Hepatocyte (in vitro differentiated cells): ENCODE data around the gene SH3TC2. TPM values are rescaled to one million over a fixed set of nuclear protein-coding genes. Genes with fewer than 3 reads are reported as not detected.

Experiments used
- DNase-seq: peaks from one replicate; pipeline ENCODE4 v3.0.0-alpha.2; 2016; ENCODE audit warnings: low spot score
- H2AFZ ChIP-seq: fragments of 200-600 bp; sonication (generic); 2 replicates; pipeline ENCODE4 v1.6.0; 2016; ENCODE audit warnings: antibody characterized with exemption, mild to moderate bottlenecking
- H3K27ac ChIP-seq: fragments of 200-600 bp; sonication (generic); 2 replicates; pipeline ENCODE4 v1.5.1; 2016; ENCODE audit warnings: mild to moderate bottlenecking
- H3K27me3 ChIP-seq: fragments of 200-600 bp; sonication (generic); 2 replicates; pipeline ENCODE4 v1.6.1; 2016
- H3K36me3 ChIP-seq: fragments of 200-600 bp; sonication (generic); replicated peaks from 2 replicates; pipeline ENCODE4 v1.5.1; 2016; ENCODE audit warnings: low read depth; ENCODE audit not compliant: insufficient read depth
- H3K4me1 ChIP-seq: fragments of 200-600 bp; sonication (generic); 2 replicates; pipeline ENCODE4 v1.5.1; 2016; ENCODE audit warnings: mild to moderate bottlenecking, moderate library complexity; ENCODE audit not compliant: insufficient read depth
- H3K4me2 ChIP-seq: fragments of 200-600 bp; sonication (generic); 2 replicates; pipeline ENCODE4 v1.6.0; 2016
- H3K4me3 ChIP-seq: fragments of 200-600 bp; sonication (generic); 2 replicates; pipeline ENCODE4 v1.5.1; 2016; ENCODE audit warnings: mild to moderate bottlenecking
- H3K79me2 ChIP-seq: fragments of 200-600 bp; sonication (generic); 2 replicates; pipeline ENCODE4 v1.6.0; 2017; ENCODE audit warnings: mild to moderate bottlenecking
- H3K9me2 ChIP-seq: fragments of 200-600 bp; sonication (generic); replicated peaks from 2 replicates; pipeline ENCODE4 v1.6.0; 2017; ENCODE audit warnings: mild to moderate bottlenecking; ENCODE audit not compliant: insufficient read depth
- H3K9me3 ChIP-seq: fragments of 200-600 bp; sonication (generic); 2 replicates; pipeline ENCODE4 v1.5.1; 2016; ENCODE audit warnings: low read depth, mild to moderate bottlenecking
- H4K20me1 ChIP-seq: fragments of 200-600 bp; sonication (generic); 2 replicates; pipeline ENCODE4 v1.6.0; 2016; ENCODE audit warnings: mild to moderate bottlenecking; ENCODE audit not compliant: insufficient read depth, poor library complexity, severe bottlenecking
- CTCF ChIP-seq: fragments of 200-600 bp; sonication (generic); IDR thresholded peaks from 2 replicates; pipeline ENCODE4 v1.5.1; 2016; ENCODE audit warnings: antibody characterized with exemption, mild to moderate bottlenecking; ENCODE audit not compliant: poor library complexity
- EZH2 ChIP-seq: fragments of 200-600 bp; sonication (generic); IDR thresholded peaks from 2 replicates; pipeline ENCODE4 v1.6.1; 2016; ENCODE audit warnings: antibody characterized with exemption, mild to moderate bottlenecking, borderline replicate concordance
- EZH2phosphoT487 ChIP-seq: fragments of 200-600 bp; sonication (generic); IDR thresholded peaks from one replicate; pipeline ENCODE4 v1.6.1; 2018; ENCODE audit warnings: antibody characterized with exemption, mild to moderate bottlenecking, low read depth, moderate library complexity; ENCODE audit not compliant: unreplicated experiment, severe bottlenecking
- WGBS: methylation state at CpG from one replicate; pipeline ENCODE4 v1.1.6; 2016; ENCODE audit warnings: low lambda C conversion rate; ENCODE audit errors: missing lambda C conversion rate; 5-methylcytosine and 5-hydroxymethylcytosine counted together
- polyA plus RNA-seq: library from polyadenylated mRNA; unstranded; fragments of >200 nt; fragmentation: Nextera tagmentation; extraction: Ambion mirVana; gene quantifications from 2 replicates; pipeline ENCODE4 v1.2.1, GENCODE V29; 2016
- total RNA-seq: library from RNA; depleted of rRNA; stranded (reverse); fragments of >200 nt; gene quantifications from 2 replicates; pipeline ENCODE4 v1.2.3, GENCODE V29; 2014

The SH3TC2 gene
- total and polyA plus RNA-seq, 2 experiments from 2014 or later, result 2.2 to 3.5 TPM

DNA sequence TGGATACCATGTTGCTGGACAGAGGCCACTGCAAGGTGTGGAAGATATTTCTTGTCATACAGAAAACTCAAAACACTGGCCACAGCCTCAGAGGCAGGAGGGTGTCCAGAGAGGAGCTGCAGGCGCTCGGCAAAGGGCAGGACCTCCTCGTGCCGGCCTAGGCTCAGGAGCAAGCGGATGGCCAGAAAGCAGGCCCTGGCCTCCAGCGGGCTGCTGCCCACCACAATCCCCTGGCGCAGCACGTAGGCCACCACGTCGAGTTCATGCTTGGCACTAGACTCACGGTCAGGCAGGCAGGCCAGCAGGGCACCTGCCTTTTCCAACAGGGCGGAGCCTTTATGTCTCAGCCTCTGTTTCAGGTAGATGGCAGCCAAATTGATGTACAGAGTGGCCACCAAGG lies 35.2 kb downstream of the SH3TC2 start:
- Histone ChIP-seq H3K4me2 (no peak overlapping the region), H3K9me2 (no peaks in the 10 kb centered on the region), H3K4me3 (no peak overlapping the region), H2AFZ (no peak overlapping the region), H3K4me1 (no peaks in the 10 kb centered on the region), H4K20me1 (no peaks in the 10 kb centered on the region), H3K9me3 (no peaks in the 10 kb centered on the region), H3K79me2 (no peaks in the 10 kb centered on the region), H3K27me3 (no peaks in the 10 kb centered on the region), H3K36me3 (no peaks in the 10 kb centered on the region), H3K27ac (no peak overlapping the region)
- WGBS, result 98% methylated on average over 12 of the region's 12 CpGs
- TF ChIP-seq EZH2phosphoT487 (no peak), EZH2 (no peak)
- DNase-seq, result no peak

GRCh38 chr5:149024943-149025342 lies 37.9 kb downstream of the SH3TC2 start:
- no peak overlapping the region for H3K27ac ChIP-seq
- DNase-seq, result no peak
- TF ChIP-seq CTCF, result no peak
- no peak for TF ChIP-seq EZH2phosphoT487
- no peak for TF ChIP-seq EZH2
- H3K36me3 ChIP-seq, result no peaks in the 10 kb centered on the region
- no peak overlapping the region for H3K4me3 ChIP-seq
- no peaks in the 10 kb centered on the region for H4K20me1 ChIP-seq
- no peak overlapping the region for H3K4me2 ChIP-seq
- H3K79me2 ChIP-seq, result no peaks in the 10 kb centered on the region
- H2AFZ ChIP-seq, result no peak overlapping the region
- H3K9me3 ChIP-seq, result no peaks in the 10 kb centered on the region
- no peaks in the 10 kb centered on the region for H3K4me1 ChIP-seq
- H3K9me2 ChIP-seq, result no peaks in the 10 kb centered on the region
- no peaks in the 10 kb centered on the region for H3K27me3 ChIP-seq

- H3K27ac ChIP-seq, result no peak overlapping the region
- no peak for DNase-seq
- no peak overlapping the region for H3K4me2 ChIP-seq
- no peaks in the 10 kb centered on the region for H3K79me2 ChIP-seq
- H2AFZ ChIP-seq, result no peak overlapping the region
- 29% methylated on average over 1 of the region's 1 CpG for WGBS
- no peak overlapping the region for H3K4me3 ChIP-seq
- H3K9me2 ChIP-seq, result no peaks in the 10 kb centered on the region
- TF ChIP-seq CTCF (no peak), EZH2phosphoT487 (no peak), EZH2 (no peak)
- H3K9me3 ChIP-seq, result no peaks in the 10 kb centered on the region
- no peaks in the 10 kb centered on the region for H4K20me1 ChIP-seq
- H3K27me3 ChIP-seq, result no peaks in the 10 kb centered on the region
- peaks cover 2% of the 10 kb centered on the region for H3K4me1 ChIP-seq
- no peaks in the 10 kb centered on the region for H3K36me3 ChIP-seq
Measured at GRCh38 chr5:149024477-149024876, 38.4 kb downstream of the SH3TC2 start.

DNA sequence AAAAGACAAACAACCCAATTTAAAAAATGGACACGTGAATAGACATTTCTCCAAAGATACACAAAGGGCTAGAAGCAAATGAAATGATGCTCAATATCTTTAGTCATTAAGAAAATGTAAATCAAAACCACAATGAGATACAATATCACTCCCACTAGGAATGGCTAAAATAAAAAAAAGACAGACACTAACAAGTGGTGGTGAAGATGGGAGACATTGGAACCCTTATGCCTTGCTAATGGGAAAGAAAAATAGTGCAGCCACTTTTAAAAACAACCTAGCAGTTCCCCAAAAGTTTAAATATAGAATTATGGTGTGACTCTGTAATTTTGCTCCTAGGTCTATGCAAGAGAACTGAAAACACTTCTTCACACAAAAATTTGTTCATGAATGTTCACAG lies 40.7 kb downstream of the SH3TC2 start:
- Histone ChIP-seq H2AFZ (no peak overlapping the region), H4K20me1 (no peaks in the 10 kb centered on the region), H3K27me3 (no peaks in the 10 kb centered on the region), H3K27ac (no peak overlapping the region), H3K36me3 (no peaks in the 10 kb centered on the region), H3K79me2 (no peaks in the 10 kb centered on the region), H3K4me3 (no peak overlapping the region), H3K9me3 (no peaks in the 10 kb centered on the region), H3K9me2 (no peaks in the 10 kb centered on the region), H3K4me1 (peaks cover 7% of the 10 kb centered on the region), H3K4me2 (no peak overlapping the region)
- no peak for TF ChIP-seq CTCF
- TF ChIP-seq EZH2phosphoT487, result no peak
- TF ChIP-seq EZH2, result no peak
- WGBS, result 96% methylated on average over 1 of the region's 1 CpG
- no peak for DNase-seq
